DOHH2 (cell line): ENCODE results near the gene CHST5.

Experiments used
- H3F3A ChIP-seq: fragments of 200-600 bp; sonication (generic), shearing (Covaris generic); 2 replicates; pipeline ENCODE4 v1.6.0; 2016; ENCODE audit warnings: antibody characterized with exemption, mild to moderate bottlenecking; ENCODE audit not compliant: control insufficient read depth, insufficient read depth
- H3K27ac ChIP-seq: fragments of 200-600 bp; sonication (generic); 2 replicates; pipeline ENCODE4 v1.5.1; 2014; ENCODE audit warnings: low read depth, mild to moderate bottlenecking, low read length, moderate library complexity
- H3K27me3 ChIP-seq: fragments of 200-600 bp; sonication (generic); 2 replicates; pipeline ENCODE4 v1.6.1; 2014; ENCODE audit warnings: mild to moderate bottlenecking, low read length, mixed read lengths; ENCODE audit not compliant: control insufficient read depth
- H3K36me3 ChIP-seq: fragments of 200-600 bp; sonication (generic); 2 replicates; pipeline ENCODE4 v1.6.1; 2014; ENCODE audit warnings: mild to moderate bottlenecking, low read length, moderate library complexity, mixed read lengths; ENCODE audit not compliant: control insufficient read depth
- H3K4me1 ChIP-seq: fragments of 200-600 bp; sonication (generic); 2 replicates; pipeline ENCODE4 v1.6.1; 2014; ENCODE audit warnings: mild to moderate bottlenecking, low read length, mixed read lengths; ENCODE audit not compliant: control insufficient read depth
- H3K4me2 ChIP-seq: fragments of 200-600 bp; sonication (generic); 2 replicates; pipeline ENCODE4 v1.6.0; 2014; ENCODE audit warnings: mild to moderate bottlenecking, low read length, moderate library complexity
- H3K4me3 ChIP-seq: fragments of 200-600 bp; sonication (generic); 2 replicates; pipeline ENCODE4 v1.5.1; 2014; ENCODE audit warnings: mild to moderate bottlenecking, low read length, mixed read lengths
- H3K79me2 ChIP-seq: fragments of 200-600 bp; sonication (generic); 2 replicates; pipeline ENCODE4 v1.6.1; 2014; ENCODE audit warnings: mild to moderate bottlenecking, low read length, mixed read lengths; ENCODE audit not compliant: control insufficient read depth
- H3K9me2 ChIP-seq: fragments of 200-600 bp; sonication (generic); replicated peaks from 2 replicates; pipeline ENCODE4 v1.6.1; 2014; ENCODE audit warnings: mild to moderate bottlenecking, low read length, mixed read lengths; ENCODE audit not compliant: control insufficient read depth
- H3K9me3 ChIP-seq: fragments of 200-600 bp; sonication (generic); 2 replicates; pipeline ENCODE4 v1.6.1; 2014; ENCODE audit warnings: antibody characterized with exemption, low read length, mixed read lengths; ENCODE audit not compliant: control insufficient read depth, insufficient read depth
- H4K20me1 ChIP-seq: fragments of 200-600 bp; sonication (generic); 2 replicates; pipeline ENCODE4 v1.6.0; 2014; ENCODE audit warnings: low read depth, mild to moderate bottlenecking, antibody characterized with exemption, low read length, moderate library complexity; ENCODE audit not compliant: control insufficient read depth, insufficient read depth
- EZH2phosphoT487 ChIP-seq: fragments of 200-600 bp; sonication (generic); IDR thresholded peaks from 2 replicates; pipeline ENCODE4 v1.6.1; 2017; ENCODE audit warnings: borderline replicate concordance, mild to moderate bottlenecking, antibody characterized with exemption, low read length, moderate library complexity, mixed read lengths
- TF ChIP-seq, protein P1 (sequence below): fragments of 200-600 bp; sonication (generic); IDR thresholded peaks from one replicate; pipeline ENCODE4 v1.5.1; 2014; ENCODE audit warnings: antibody characterized with exemption, mild to moderate bottlenecking, low read depth, low read length; ENCODE audit not compliant: poor library complexity, severe bottlenecking

Gene CHST5

DNA sequence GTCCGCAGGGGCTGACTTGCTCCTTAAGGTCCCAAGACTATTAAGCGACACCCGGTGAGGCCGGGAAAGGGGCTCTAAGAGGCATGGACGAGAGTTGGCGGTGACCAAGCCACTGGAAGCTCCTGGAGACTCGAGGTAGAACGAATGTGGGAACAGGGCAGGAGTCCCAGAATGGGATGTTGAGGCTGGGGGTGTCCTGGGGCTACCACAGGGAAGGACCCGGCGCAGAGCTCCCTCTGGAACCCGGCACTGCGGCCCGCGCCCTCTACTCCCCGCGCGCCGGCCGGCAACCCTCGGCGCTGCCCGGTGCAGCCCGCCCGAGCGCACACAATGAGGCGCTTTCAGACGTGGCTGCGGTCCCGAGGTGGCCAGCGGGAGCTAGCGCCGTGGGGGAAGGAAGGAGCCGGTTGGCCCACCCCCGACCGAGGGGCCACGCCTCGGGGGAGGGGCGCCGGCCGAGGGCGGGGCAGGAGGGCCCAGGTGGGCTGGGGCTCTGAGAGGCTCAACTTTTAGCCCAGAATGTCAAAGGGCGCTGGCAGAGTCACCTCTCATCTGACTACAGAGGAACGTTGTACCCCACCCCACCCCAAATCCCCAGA is 40.7 kb downstream of the CHST5 start, which contains the start of gene CHST6:
Gene CHST6, minus strand, starts transcription at position 366 of the 599 bp plus-strand sequence. CDS start 15,613 bp downstream, outside the sequence.
- TF ChIP-seq, protein P1, sequence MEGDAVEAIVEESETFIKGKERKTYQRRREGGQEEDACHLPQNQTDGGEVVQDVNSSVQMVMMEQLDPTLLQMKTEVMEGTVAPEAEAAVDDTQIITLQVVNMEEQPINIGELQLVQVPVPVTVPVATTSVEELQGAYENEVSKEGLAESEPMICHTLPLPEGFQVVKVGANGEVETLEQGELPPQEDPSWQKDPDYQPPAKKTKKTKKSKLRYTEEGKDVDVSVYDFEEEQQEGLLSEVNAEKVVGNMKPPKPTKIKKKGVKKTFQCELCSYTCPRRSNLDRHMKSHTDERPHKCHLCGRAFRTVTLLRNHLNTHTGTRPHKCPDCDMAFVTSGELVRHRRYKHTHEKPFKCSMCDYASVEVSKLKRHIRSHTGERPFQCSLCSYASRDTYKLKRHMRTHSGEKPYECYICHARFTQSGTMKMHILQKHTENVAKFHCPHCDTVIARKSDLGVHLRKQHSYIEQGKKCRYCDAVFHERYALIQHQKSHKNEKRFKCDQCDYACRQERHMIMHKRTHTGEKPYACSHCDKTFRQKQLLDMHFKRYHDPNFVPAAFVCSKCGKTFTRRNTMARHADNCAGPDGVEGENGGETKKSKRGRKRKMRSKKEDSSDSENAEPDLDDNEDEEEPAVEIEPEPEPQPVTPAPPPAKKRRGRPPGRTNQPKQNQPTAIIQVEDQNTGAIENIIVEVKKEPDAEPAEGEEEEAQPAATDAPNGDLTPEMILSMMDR, result no peak
- no peak for TF ChIP-seq EZH2phosphoT487
- no peak within 1 kb of the TSS for H3K4me3 ChIP-seq
- no peaks in the 10 kb centered on the region for H3K36me3 ChIP-seq
- no peaks in the 10 kb centered on the region for H4K20me1 ChIP-seq
- peaks cover 10% of the 10 kb centered on the region; the same call in 1 of the 2 replicates for H3K27me3 ChIP-seq
- peaks cover 3% of the 10 kb centered on the region; the same call in 1 of the 2 replicates for H3K4me1 ChIP-seq
- 0 out of 2 replicates have a peak, but pooled peaks cover 3% of the 10 kb centered on the region for H3F3A ChIP-seq
- peak within 1 kb of the TSS; percentile 21; the same call in 1 of the 2 replicates for H3K4me2 ChIP-seq
- no peaks in the 10 kb centered on the region for H3K9me3 ChIP-seq
- no peaks in the 10 kb centered on the region for H3K79me2 ChIP-seq
- H3K27ac ChIP-seq, result no peak within 1 kb of the TSS
- no peaks in the 10 kb centered on the region for H3K9me2 ChIP-seq

DNA sequence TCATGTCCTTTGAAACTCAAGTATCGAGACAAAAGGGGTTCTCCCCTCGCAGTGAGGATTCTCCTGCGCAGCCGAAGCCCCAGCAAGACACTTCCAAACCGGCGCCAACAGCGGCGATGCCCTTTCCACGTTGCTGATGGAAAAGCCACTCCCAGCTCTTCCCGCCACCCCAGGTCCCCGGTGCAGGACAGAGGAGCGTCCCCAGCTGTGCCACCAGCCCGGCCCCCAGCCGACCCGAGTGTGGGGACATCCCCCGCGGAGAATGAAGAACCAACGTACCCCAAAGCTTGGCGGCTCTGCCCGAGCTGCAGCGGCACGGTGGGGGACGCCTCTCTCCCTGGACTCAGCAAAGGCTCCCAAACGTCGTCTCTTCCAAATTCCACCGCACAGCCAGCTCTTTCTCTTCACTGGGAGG is 41.2 kb downstream of the CHST5 start:
- Histone ChIP-seq H3K9me2 (no peaks in the 10 kb centered on the region), H3F3A (0 out of 2 replicates have a peak, but pooled peaks cover 3% of the 10 kb centered on the region), H3K27me3 (peaks cover 10% of the 10 kb centered on the region; the same call in 1 of the 2 replicates), H3K36me3 (no peaks in the 10 kb centered on the region), H3K4me1 (peaks cover 3% of the 10 kb centered on the region; the same call in 1 of the 2 replicates), H4K20me1 (no peaks in the 10 kb centered on the region), H3K9me3 (no peaks in the 10 kb centered on the region), H3K4me2 (no peak overlapping the region), H3K79me2 (no peaks in the 10 kb centered on the region), H3K27ac (no peak overlapping the region), H3K4me3 (no peak overlapping the region)
- TF ChIP-seq EZH2phosphoT487, result no peak
- TF ChIP-seq, protein P1, result no peak

DNA sequence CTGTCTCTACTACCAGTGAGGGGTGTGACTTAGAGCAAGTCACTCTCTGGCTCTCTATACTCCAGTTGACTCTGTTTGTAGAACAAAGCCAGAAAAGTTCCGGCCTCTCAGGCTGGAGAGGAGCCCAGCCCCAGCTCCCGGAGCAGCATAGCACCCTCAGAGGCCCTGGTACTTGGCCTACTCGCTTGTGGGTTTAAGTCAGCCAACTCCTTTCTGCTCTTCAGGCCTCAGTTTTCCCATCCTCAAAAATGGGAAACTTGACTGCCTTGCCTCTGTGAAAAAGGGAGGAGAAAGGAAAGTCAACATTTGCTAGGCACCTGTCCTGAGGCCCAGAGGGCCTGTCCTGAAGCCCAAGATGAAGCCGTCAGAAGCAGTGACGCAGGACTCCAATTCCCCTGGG is 41.7 kb downstream of the CHST5 start:
- H3K27ac ChIP-seq, result no peak overlapping the region

More for the DNA sequence above, 41.7 kb downstream of the CHST5 start:
- H3K36me3 ChIP-seq, result no peaks in the 10 kb centered on the region
- H3K4me3 ChIP-seq, result no peak overlapping the region
- 0 out of 2 replicates have a peak, but pooled peaks cover 3% of the 10 kb centered on the region for H3F3A ChIP-seq
- H3K4me2 ChIP-seq, result no peak overlapping the region
- peaks cover 3% of the 10 kb centered on the region; the same call in 1 of the 2 replicates for H3K4me1 ChIP-seq
- no peaks in the 10 kb centered on the region for H3K9me3 ChIP-seq
- no peaks in the 10 kb centered on the region for H3K9me2 ChIP-seq
- H3K79me2 ChIP-seq, result no peaks in the 10 kb centered on the region
- TF ChIP-seq, protein P1, result no peak
- TF ChIP-seq EZH2phosphoT487, result no peak
- H4K20me1 ChIP-seq, result no peaks in the 10 kb centered on the region
- H3K27me3 ChIP-seq, result peaks cover 10% of the 10 kb centered on the region; the same call in 1 of the 2 replicates
